ENCODE results near the gene RABGAP1L. TPM values are rescaled to one million over a fixed set of nuclear protein-coding genes. Genes with fewer than 3 reads are reported as not detected.

The RABGAP1L gene
- total and polyA plus RNA-seq, 11 donors: 18.6 to 195 (median 98.4) TPM

- no peaks in the 10 kb centered on the region for H3K9me3 ChIP-seq
- TF ChIP-seq, protein P1, sequence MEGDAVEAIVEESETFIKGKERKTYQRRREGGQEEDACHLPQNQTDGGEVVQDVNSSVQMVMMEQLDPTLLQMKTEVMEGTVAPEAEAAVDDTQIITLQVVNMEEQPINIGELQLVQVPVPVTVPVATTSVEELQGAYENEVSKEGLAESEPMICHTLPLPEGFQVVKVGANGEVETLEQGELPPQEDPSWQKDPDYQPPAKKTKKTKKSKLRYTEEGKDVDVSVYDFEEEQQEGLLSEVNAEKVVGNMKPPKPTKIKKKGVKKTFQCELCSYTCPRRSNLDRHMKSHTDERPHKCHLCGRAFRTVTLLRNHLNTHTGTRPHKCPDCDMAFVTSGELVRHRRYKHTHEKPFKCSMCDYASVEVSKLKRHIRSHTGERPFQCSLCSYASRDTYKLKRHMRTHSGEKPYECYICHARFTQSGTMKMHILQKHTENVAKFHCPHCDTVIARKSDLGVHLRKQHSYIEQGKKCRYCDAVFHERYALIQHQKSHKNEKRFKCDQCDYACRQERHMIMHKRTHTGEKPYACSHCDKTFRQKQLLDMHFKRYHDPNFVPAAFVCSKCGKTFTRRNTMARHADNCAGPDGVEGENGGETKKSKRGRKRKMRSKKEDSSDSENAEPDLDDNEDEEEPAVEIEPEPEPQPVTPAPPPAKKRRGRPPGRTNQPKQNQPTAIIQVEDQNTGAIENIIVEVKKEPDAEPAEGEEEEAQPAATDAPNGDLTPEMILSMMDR (IDR thresholded peaks at IDR 0.05): no peak
- no peak for TF ChIP-seq POLR2A (IDR thresholded peaks at IDR 0.05)
- no peaks in the 10 kb centered on the region for H3K27me3 ChIP-seq
- no peak overlapping the region for H3K4me3 ChIP-seq
- WGBS, 4 donors: 91 to 93% (median 92%) methylated on average over 19 of the region's 19 CpGs
- no peak overlapping the region for H3K27ac ChIP-seq
- H3K36me3 ChIP-seq: no peaks in the 10 kb centered on the region
- ATAC-seq: no peak
- H3K4me1 ChIP-seq: no peaks in the 10 kb centered on the region
- intact Hi-C loops (cut with DNase I): no loop called here
- no peak for DNase-seq
These were observed 602.0 kb downstream of the RABGAP1L start for GRCh38 chr1:174761335-174761734.

- intact Hi-C loops (cut with DNase I): no loop called here
- Histone ChIP-seq H3K27me3 (no peaks in the 10 kb centered on the region), H3K9me3 (no peaks in the 10 kb centered on the region), H3K4me1 (no peaks in the 10 kb centered on the region), H3K4me3 (no peak overlapping the region), H3K36me3 (no peaks in the 10 kb centered on the region), H3K27ac (no peak overlapping the region)
- DNase-seq (no peak), ATAC-seq (no peak)
- WGBS, 4 donors: 92 to 97% (median 94%) methylated on average over 4 of the region's 4 CpGs
- no peak for TF ChIP-seq POLR2A (IDR thresholded peaks at IDR 0.05)
- TF ChIP-seq, protein P1 (IDR thresholded peaks at IDR 0.05): no peak
These were observed 602.7 kb downstream of the RABGAP1L start for GRCh38 chr1:174761901-174762585.

DNA sequence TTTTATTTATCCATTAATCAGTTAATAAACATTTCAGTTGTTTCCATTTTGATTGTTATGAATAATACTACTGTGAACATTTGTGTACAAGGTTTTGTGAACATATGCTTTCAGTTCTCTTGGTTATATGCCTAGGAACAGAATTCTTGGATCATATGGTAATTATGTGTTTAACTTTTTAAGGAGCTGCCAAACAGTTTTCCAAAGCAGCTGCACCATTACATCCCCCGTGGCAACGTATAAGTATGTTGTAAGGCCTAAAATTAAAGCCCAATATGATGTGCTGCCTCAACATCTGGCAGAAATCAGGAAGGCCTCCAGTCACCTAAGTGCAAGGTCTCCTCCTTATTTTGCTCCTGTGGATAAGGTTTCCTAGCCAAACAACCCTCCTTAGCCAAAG is 604.9 kb downstream of the RABGAP1L start:
- ATAC-seq: no peak
- no peak overlapping the region for H3K27ac ChIP-seq
- H3K4me3 ChIP-seq: no peak overlapping the region
- no peaks in the 10 kb centered on the region for H3K27me3 ChIP-seq
- H3K36me3 ChIP-seq: no peaks in the 10 kb centered on the region
- DNase-seq: no peak
- TF ChIP-seq, protein P1 (IDR thresholded peaks at IDR 0.05): no peak
- TF ChIP-seq POLR2A (IDR thresholded peaks at IDR 0.05): no peak
- H3K4me1 ChIP-seq: no peaks in the 10 kb centered on the region
- intact Hi-C loops (cut with DNase I): no loop called here
- no peaks in the 10 kb centered on the region for H3K9me3 ChIP-seq
- 64 to 94% (median 83%) methylated on average over 2 of the region's 2 CpGs for WGBS, 4 donors

- intact Hi-C loops (cut with DNase I): loop anchor here in 5 of 10 donors (5.0 kb wide), 4 partner anchors 216 to 361 kb away; no protein-coding TSS in a partner anchor
- no peak for ATAC-seq
- no peaks in the 10 kb centered on the region for H3K36me3 ChIP-seq
These were observed 607.4 kb downstream of the RABGAP1L start for GRCh38 chr1:174766727-174767126.

More at GRCh38 chr1:174766727-174767126, 607.4 kb downstream of the RABGAP1L start:
- no peak for DNase-seq
- Histone ChIP-seq H3K27me3 (no peaks in the 10 kb centered on the region), H3K9me3 (no peaks in the 10 kb centered on the region), H3K4me1 (no peaks in the 10 kb centered on the region), H3K4me3 (no peak overlapping the region), H3K27ac (no peak overlapping the region)
- 95 to 99% (median 98%) methylated on average over 2 of the region's 2 CpGs for WGBS, 4 donors
- TF ChIP-seq, protein P1 (IDR thresholded peaks at IDR 0.05): no peak
- TF ChIP-seq POLR2A (IDR thresholded peaks at IDR 0.05): no peak
